T-helper 2 cell treated with Interferon-gamma antibody and Interleukin-4, amounts not matched to agents 5 μg/mL and 100 μg/mL, for 36 hours (primary cell): Measurements from ENCODE around the gene MAP1B.

ENCODE experiments used
- DNase-seq: peaks from one replicate; pipeline ENCODE4 v3.0.0; 2021; ENCODE audit warnings: low spot score
- H3K27ac Mint-ChIP-seq: one replicate; pipeline ENCODE4 v1.8.0; 2021; ENCODE audit warnings: mild to moderate bottlenecking, mixed read lengths
- H3K27me3 Mint-ChIP-seq: one replicate; pipeline ENCODE4 v1.8.0; 2021; ENCODE audit warnings: low read depth, mixed read lengths
- H3K36me3 Mint-ChIP-seq: one replicate; pipeline ENCODE4 v1.8.0; 2021; ENCODE audit warnings: low read depth, mixed read lengths
- H3K4me1 Mint-ChIP-seq: one replicate; pipeline ENCODE4 v1.8.0; 2021; ENCODE audit warnings: low read depth, mixed read lengths
- H3K4me3 Mint-ChIP-seq: one replicate; pipeline ENCODE4 v1.8.0; 2022; ENCODE audit warnings: mild to moderate bottlenecking, moderate library complexity, mixed read lengths
- H3K9me3 Mint-ChIP-seq: one replicate; pipeline ENCODE4 v1.8.0; 2021; ENCODE audit warnings: mixed read lengths

MAP1B gene

GRCh38 chr5:72151646-72152045, 44.4 kb downstream of the MAP1B start:
- H3K27ac Mint-ChIP-seq, result no peak overlapping the region
- no peak overlapping the region for H3K4me3 Mint-ChIP-seq
- H3K27me3 Mint-ChIP-seq, result peaks cover 43% of the 10 kb centered on the region
- DNase-seq, result no peak
- H3K4me1 Mint-ChIP-seq, result no peaks in the 10 kb centered on the region
- H3K36me3 Mint-ChIP-seq, result no peaks in the 10 kb centered on the region
- no peaks in the 10 kb centered on the region for H3K9me3 Mint-ChIP-seq

- peaks cover 44% of the 10 kb centered on the region for H3K27me3 Mint-ChIP-seq
- no peaks in the 10 kb centered on the region for H3K9me3 Mint-ChIP-seq
- no peak overlapping the region for H3K4me3 Mint-ChIP-seq
- no peak overlapping the region for H3K27ac Mint-ChIP-seq
- no peak for DNase-seq
- no peaks in the 10 kb centered on the region for H3K4me1 Mint-ChIP-seq
- H3K36me3 Mint-ChIP-seq, result no peaks in the 10 kb centered on the region
Observed at GRCh38 chr5:72152545-72152944, 45.3 kb downstream of the MAP1B start.

GRCh38 chr5:72153551-72153950, 46.3 kb downstream of the MAP1B start:
- no peaks in the 10 kb centered on the region for H3K4me1 Mint-ChIP-seq
- no peak overlapping the region for H3K27ac Mint-ChIP-seq
- no peaks in the 10 kb centered on the region for H3K9me3 Mint-ChIP-seq
- no peak overlapping the region for H3K4me3 Mint-ChIP-seq
- peaks cover 42% of the 10 kb centered on the region for H3K27me3 Mint-ChIP-seq
- no peaks in the 10 kb centered on the region for H3K36me3 Mint-ChIP-seq
- DNase-seq, result no peak

GRCh38 chr5:72154076-72154756, 46.9 kb downstream of the MAP1B start:
- Mint-ChIP-seq H3K27ac (no peak overlapping the region), H3K4me3 (no peak overlapping the region), H3K4me1 (no peaks in the 10 kb centered on the region), H3K9me3 (no peaks in the 10 kb centered on the region), H3K36me3 (no peaks in the 10 kb centered on the region), H3K27me3 (peaks cover 37% of the 10 kb centered on the region)
- DNase-seq, result no peak

GRCh38 chr5:72156946-72157624, 49.8 kb downstream of the MAP1B start:
- DNase-seq, result no peak
- Mint-ChIP-seq H3K9me3 (no peaks in the 10 kb centered on the region), H3K27me3 (peaks cover 30% of the 10 kb centered on the region), H3K4me3 (no peak overlapping the region), H3K36me3 (no peaks in the 10 kb centered on the region), H3K27ac (no peak overlapping the region), H3K4me1 (no peaks in the 10 kb centered on the region)

- H3K27ac Mint-ChIP-seq, result no peak overlapping the region
- no peak overlapping the region for H3K4me3 Mint-ChIP-seq
- H3K4me1 Mint-ChIP-seq, result no peaks in the 10 kb centered on the region
- DNase-seq, result no peak
- H3K9me3 Mint-ChIP-seq, result no peaks in the 10 kb centered on the region
- peaks cover 32% of the 10 kb centered on the region for H3K27me3 Mint-ChIP-seq
- no peaks in the 10 kb centered on the region for H3K36me3 Mint-ChIP-seq
Observed at GRCh38 chr5:72157625-72157962, 50.3 kb downstream of the MAP1B start.

GRCh38 chr5:72159501-72159911, 52.2 kb downstream of the MAP1B start:
- DNase-seq, result no peak
- Mint-ChIP-seq H3K9me3 (no peaks in the 10 kb centered on the region), H3K4me1 (no peaks in the 10 kb centered on the region), H3K27me3 (peaks cover 31% of the 10 kb centered on the region), H3K4me3 (no peak overlapping the region), H3K36me3 (no peaks in the 10 kb centered on the region), H3K27ac (no peak overlapping the region)

GRCh38 chr5:72160329-72160728, 53.1 kb downstream of the MAP1B start:
- Mint-ChIP-seq H3K9me3 (no peaks in the 10 kb centered on the region), H3K36me3 (no peaks in the 10 kb centered on the region), H3K4me3 (no peak overlapping the region), H3K27me3 (peaks cover 36% of the 10 kb centered on the region), H3K27ac (no peak overlapping the region), H3K4me1 (no peaks in the 10 kb centered on the region)
- no peak for DNase-seq

- H3K4me3 Mint-ChIP-seq, result no peak overlapping the region
- H3K4me1 Mint-ChIP-seq, result no peaks in the 10 kb centered on the region
- no peak overlapping the region for H3K27ac Mint-ChIP-seq
- H3K27me3 Mint-ChIP-seq, result peaks cover 35% of the 10 kb centered on the region
- H3K36me3 Mint-ChIP-seq, result no peaks in the 10 kb centered on the region
- H3K9me3 Mint-ChIP-seq, result no peaks in the 10 kb centered on the region
- no peak for DNase-seq
Observed at GRCh38 chr5:72160959-72161358, 53.7 kb downstream of the MAP1B start.

- DNase-seq, result no peak
- Mint-ChIP-seq H3K4me3 (no peak overlapping the region), H3K36me3 (no peaks in the 10 kb centered on the region), H3K4me1 (no peaks in the 10 kb centered on the region), H3K27ac (no peak overlapping the region), H3K27me3 (peaks cover 38% of the 10 kb centered on the region), H3K9me3 (no peaks in the 10 kb centered on the region)
Observed at GRCh38 chr5:72161951-72162350, 54.7 kb downstream of the MAP1B start.

- Mint-ChIP-seq H3K27me3 (peaks cover 43% of the 10 kb centered on the region), H3K36me3 (no peaks in the 10 kb centered on the region), H3K9me3 (no peaks in the 10 kb centered on the region), H3K4me1 (no peaks in the 10 kb centered on the region), H3K27ac (no peak overlapping the region), H3K4me3 (no peak overlapping the region)
- no peak for DNase-seq
Observed at GRCh38 chr5:72163349-72163983, 56.2 kb downstream of the MAP1B start.

- Mint-ChIP-seq H3K9me3 (no peaks in the 10 kb centered on the region), H3K27ac (no peak overlapping the region), H3K4me3 (no peak overlapping the region), H3K4me1 (no peaks in the 10 kb centered on the region), H3K27me3 (peaks cover 48% of the 10 kb centered on the region), H3K36me3 (no peaks in the 10 kb centered on the region)
- no peak for DNase-seq
Observed at GRCh38 chr5:72166070-72166979, 59.0 kb downstream of the MAP1B start.

- H3K4me3 Mint-ChIP-seq, result no peak overlapping the region
Observed at GRCh38 chr5:72167257-72167656, 60.0 kb downstream of the MAP1B start.

GRCh38 chr5:72167804-72168203, 60.5 kb downstream of the MAP1B start:
- no peak for DNase-seq
- no peaks in the 10 kb centered on the region for H3K9me3 Mint-ChIP-seq
- peaks cover 45% of the 10 kb centered on the region for H3K27me3 Mint-ChIP-seq
- H3K4me3 Mint-ChIP-seq, result no peak overlapping the region
- no peaks in the 10 kb centered on the region for H3K36me3 Mint-ChIP-seq
- no peaks in the 10 kb centered on the region for H3K4me1 Mint-ChIP-seq
- H3K27ac Mint-ChIP-seq, result no peak overlapping the region

More at GRCh38 chr5:72167257-72167656, 60.0 kb downstream of the MAP1B start:
- no peaks in the 10 kb centered on the region for H3K9me3 Mint-ChIP-seq
- peaks cover 46% of the 10 kb centered on the region for H3K27me3 Mint-ChIP-seq
- H3K27ac Mint-ChIP-seq, result no peak overlapping the region
- no peaks in the 10 kb centered on the region for H3K36me3 Mint-ChIP-seq
- no peak for DNase-seq
- H3K4me1 Mint-ChIP-seq, result no peaks in the 10 kb centered on the region
